ENCODE data around the gene GPER1. TPM values are rescaled to one million over a fixed set of nuclear protein-coding genes. Genes with fewer than 3 reads are reported as not detected.
"Not testable (repeated sequence)": the region's sequence is repeated elsewhere in the genome, so short reads cannot be mapped to it uniquely, and the experiment has no call there.

GPER1 gene
- total RNA-seq, 2 experiments from 2014 or later: 34.9 to 75.9 TPM

- Histone ChIP-seq H3K4me2 (ENCODE audit: low read length) (no peak overlapping the region), H3K9me3 (ENCODE audit: low read length) (no peaks in the 10 kb centered on the region), H3K36me3 (ENCODE audit: insufficient read depth, low read length) (peaks cover 11% of the 10 kb centered on the region), H3K79me2 (ENCODE audit: insufficient read depth, low read depth, low read length) (no peaks in the 10 kb centered on the region), H2AFZ (ENCODE audit: low read length) (no peak overlapping the region), H3K4me3 (ENCODE audit: low read depth, low read length, poor library complexity, severe bottlenecking) (no peak overlapping the region), H4K20me1 (ENCODE audit: insufficient read depth, low read length) (peaks cover 5% of the 10 kb centered on the region; the same call in 1 of the 2 replicates), H3K4me1 (ENCODE audit: insufficient read depth, low read length, poor library complexity, severe bottlenecking) (peaks cover 7% of the 10 kb centered on the region), H3K27ac (ENCODE audit: low read depth, low read length, poor library complexity, severe bottlenecking) (no peak overlapping the region), H3K9me2 (ENCODE audit: insufficient read depth, low read length) (no peaks in the 10 kb centered on the region)
- no peak for DNase-seq (ENCODE audit: low spot score)
- TF ChIP-seq CTCF (conservative IDR thresholded peaks at IDR 0.05; ENCODE audit: low read length) (no peak), EZH2phosphoT487 (IDR thresholded peaks at IDR 0.05; ENCODE audit: borderline replicate concordance, low read depth, low read length) (no peak)
- BruUV-seq (replicated peaks): no TSS peak
- intact Hi-C loops (cut with micrococcal nuclease; ENCODE audit: unreplicated experiment): no loop called here
- ChIA-PET CTCF (ENCODE audit: unreplicated experiment) (no interaction called here), POLR2A (interaction anchor here (0.9 to 1.2 kb wide), 2 partner anchors 14 to 38 kb away, joined by 3 to 5 read pairs; no protein-coding TSS in a partner anchor)
These were observed 25.6 kb downstream of the GPER1 start for GRCh38 chr7:1113548-1113885.

- no TSS peak for BruUV-seq (replicated peaks)
- Histone ChIP-seq H3K9me3 (ENCODE audit: low read length) (no peaks in the 10 kb centered on the region), H3K9me2 (ENCODE audit: insufficient read depth, low read length) (no peaks in the 10 kb centered on the region), H3K4me2 (ENCODE audit: low read length) (no peak overlapping the region), H4K20me1 (ENCODE audit: insufficient read depth, low read length) (peaks cover 5% of the 10 kb centered on the region; the same call in 1 of the 2 replicates), H2AFZ (ENCODE audit: low read length) (no peak overlapping the region), H3K4me1 (ENCODE audit: insufficient read depth, low read length, poor library complexity, severe bottlenecking) (peaks cover 13% of the 10 kb centered on the region), H3K36me3 (ENCODE audit: insufficient read depth, low read length) (peaks cover 11% of the 10 kb centered on the region), H3K4me3 (ENCODE audit: low read depth, low read length, poor library complexity, severe bottlenecking) (no peak overlapping the region), H3K27ac (ENCODE audit: low read depth, low read length, poor library complexity, severe bottlenecking) (no peak overlapping the region), H3K79me2 (ENCODE audit: insufficient read depth, low read depth, low read length) (no peaks in the 10 kb centered on the region)
- CTCF ChIA-PET (ENCODE audit: unreplicated experiment): no interaction called here
- intact Hi-C loops (cut with micrococcal nuclease; ENCODE audit: unreplicated experiment): no loop called here
- POLR2A ChIA-PET: no interaction called here
- TF ChIP-seq CTCF (conservative IDR thresholded peaks at IDR 0.05; ENCODE audit: low read length) (no peak), EZH2phosphoT487 (IDR thresholded peaks at IDR 0.05; ENCODE audit: borderline replicate concordance, low read depth, low read length) (no peak)
- DNase-seq (ENCODE audit: low spot score): no peak
These were observed 26.2 kb downstream of the GPER1 start for GRCh38 chr7:1114088-1114487.

GRCh38 chr7:1114505-1114904, 26.6 kb downstream of the GPER1 start:
- Histone ChIP-seq H3K27ac (ENCODE audit: low read depth, low read length, poor library complexity, severe bottlenecking) (no peak overlapping the region), H3K4me1 (ENCODE audit: insufficient read depth, low read length, poor library complexity, severe bottlenecking) (peaks cover 17% of the 10 kb centered on the region), H3K9me2 (ENCODE audit: insufficient read depth, low read length) (no peaks in the 10 kb centered on the region), H3K4me3 (ENCODE audit: low read depth, low read length, poor library complexity, severe bottlenecking) (no peak overlapping the region), H3K79me2 (ENCODE audit: insufficient read depth, low read depth, low read length) (no peaks in the 10 kb centered on the region), H3K9me3 (ENCODE audit: low read length) (no peaks in the 10 kb centered on the region), H3K4me2 (ENCODE audit: low read length) (no peak overlapping the region), H3K36me3 (ENCODE audit: insufficient read depth, low read length) (peaks cover 11% of the 10 kb centered on the region), H2AFZ (ENCODE audit: low read length) (no peak overlapping the region), H4K20me1 (ENCODE audit: insufficient read depth, low read length) (peaks cover 5% of the 10 kb centered on the region; the same call in 1 of the 2 replicates)
- ChIA-PET CTCF (ENCODE audit: unreplicated experiment) (no interaction called here), POLR2A (no interaction called here)
- BruUV-seq (replicated peaks): no TSS peak
- no peak for DNase-seq (ENCODE audit: low spot score)
- intact Hi-C loops (cut with micrococcal nuclease; ENCODE audit: unreplicated experiment): no loop called here
- TF ChIP-seq CTCF (conservative IDR thresholded peaks at IDR 0.05; ENCODE audit: low read length) (no peak), EZH2phosphoT487 (IDR thresholded peaks at IDR 0.05; ENCODE audit: borderline replicate concordance, low read depth, low read length) (no peak)

- intact Hi-C loops (cut with micrococcal nuclease; ENCODE audit: unreplicated experiment); H4K20me1 ChIP-seq (ENCODE audit: insufficient read depth, low read length); H3K9me2 ChIP-seq (ENCODE audit: insufficient read depth, low read length); CTCF ChIA-PET (ENCODE audit: unreplicated experiment); H3K4me3 ChIP-seq (ENCODE audit: low read depth, low read length, poor library complexity, severe bottlenecking); H2AFZ ChIP-seq (ENCODE audit: low read length); H3K27ac ChIP-seq (ENCODE audit: low read depth, low read length, poor library complexity, severe bottlenecking); BruUV-seq (replicated peaks); DNase-seq (ENCODE audit: low spot score); H3K4me2 ChIP-seq (ENCODE audit: low read length); H3K9me3 ChIP-seq (ENCODE audit: low read length); H3K79me2 ChIP-seq (ENCODE audit: insufficient read depth, low read depth, low read length): not testable (repeated sequence)
- Histone ChIP-seq H3K36me3 (ENCODE audit: insufficient read depth, low read length) (peaks cover 11% of the 10 kb centered on the region), H3K4me1 (ENCODE audit: insufficient read depth, low read length, poor library complexity, severe bottlenecking) (peaks cover 18% of the 10 kb centered on the region)
- POLR2A ChIA-PET: interaction anchor here (0.6 kb wide), 1 partner anchor 73 kb away, joined by 3 read pairs; no protein-coding TSS in a partner anchor
These were observed 27.5 kb downstream of the GPER1 start for GRCh38 chr7:1115171-1116045.

All from OCI-LY7 (cell line).